Keratinocyte (primary cell): ENCODE results near the gene OR2AG2. TPM values are rescaled to one million over a fixed set of nuclear protein-coding genes. Genes with fewer than 3 reads are reported as not detected.
A peak's percentile ranks its signal among the peaks of the same experiment; 100 is the strongest.

ENCODE experiments used
- DNase-seq: peaks from one replicate; pipeline ENCODE4 v3.0.0-alpha.2; 2011; ENCODE audit warnings: low read depth, missing footprints, low spot score
- FAIRE-seq: peaks from 2 replicates; lab custom pipeline; 2011; peaks lifted over from hg19 to GRCh38; lab: Jason Lieb, UNC
- H2AFZ ChIP-seq: 2 replicates; pipeline ENCODE4 v1.6.0; 2012; ENCODE audit warnings: low read length, control low read depth, inconsistent platforms; ENCODE audit not compliant: control insufficient read depth
- H3K27ac ChIP-seq: 2 replicates; pipeline ENCODE4 v1.5.1; 2011; ENCODE audit warnings: low read length; ENCODE audit not compliant: control insufficient read depth, insufficient read depth
- H3K27me3 ChIP-seq: 3 replicates; pipeline ENCODE4 v1.6.0; 2011; ENCODE audit warnings: low read length; ENCODE audit not compliant: control insufficient read depth, insufficient read depth; ENCODE audit errors: extremely low read depth
- H3K36me3 ChIP-seq, 2 experiments: 2 replicates in 1 of 2; 3 replicates in 1 of 2; pipeline ENCODE4 v1.5.1; 2011; ENCODE audit warnings: low read length in 2 of 2, mild to moderate bottlenecking in 1 of 2; ENCODE audit not compliant: control insufficient read depth in 2 of 2, insufficient read depth in 2 of 2; ENCODE audit errors: extremely low read depth in 1 of 2
- H3K4me1 ChIP-seq: 3 replicates; pipeline ENCODE4 v1.5.1; 2011; ENCODE audit warnings: low read length; ENCODE audit not compliant: control insufficient read depth, insufficient read depth; ENCODE audit errors: extremely low read depth
- H3K4me2 ChIP-seq: 3 replicates; pipeline ENCODE4 v1.6.0; 2011; ENCODE audit warnings: low read depth, low read length; ENCODE audit not compliant: control insufficient read depth, insufficient read depth; ENCODE audit errors: extremely low read depth
- H3K4me3 ChIP-seq, 3 experiments: fragments of 200-600 bp in 1 of 3; sonication (generic) in 1 of 3; 2 replicates in 2 of 3; 3 replicates in 1 of 3; pipeline ENCODE4 v1.5.1; 2011 to 2016; ENCODE audit warnings: low read length in 3 of 3, mild to moderate bottlenecking in 3 of 3, control low read depth in 2 of 3, inconsistent platforms in 1 of 3, low read depth in 1 of 3, mixed read lengths in 1 of 3, mixed run types in 1 of 3, moderate library complexity in 1 of 3; ENCODE audit not compliant: control insufficient read depth in 2 of 3, insufficient read depth in 2 of 3; ENCODE audit errors: extremely low read depth in 1 of 3
- H3K79me2 ChIP-seq: 2 replicates; pipeline ENCODE4 v1.6.0; 2012; ENCODE audit warnings: low read length; ENCODE audit not compliant: control insufficient read depth, insufficient read depth
- H3K9ac ChIP-seq: 3 replicates; pipeline ENCODE4 v1.6.0; 2011; ENCODE audit warnings: low read length; ENCODE audit not compliant: control insufficient read depth, insufficient read depth; ENCODE audit errors: extremely low read depth
- H3K9me1 ChIP-seq: 3 replicates; pipeline ENCODE4 v1.6.0; 2011; ENCODE audit warnings: low read length; ENCODE audit not compliant: control insufficient read depth, insufficient read depth; ENCODE audit errors: extremely low read depth
- H3K9me3 ChIP-seq: 2 replicates; pipeline ENCODE4 v1.5.1; 2012; ENCODE audit warnings: low read depth, low read length; ENCODE audit not compliant: control insufficient read depth
- H4K20me1 ChIP-seq: 3 replicates; pipeline ENCODE4 v1.6.0; 2011; ENCODE audit warnings: low read length; ENCODE audit not compliant: control insufficient read depth, insufficient read depth; ENCODE audit errors: extremely low read depth
- EZH2 ChIP-seq: IDR thresholded peaks from one replicate; pipeline ENCODE4 v1.6.1; 2012; ENCODE audit warnings: inconsistent platforms, mild to moderate bottlenecking, low read length, moderate library complexity
- dilution Hi-C: fragments of 300-500 bp; cut with MboI; formaldehyde crosslinking; loops from one replicate; pipeline ENCODE4 v1.7.0; 2020; ENCODE audit warnings: low sequenced_read_pairs; ENCODE audit not compliant: extremely low pct_ligation_motif_present
- polyA plus RNA-seq, 5 experiments: library from polyadenylated mRNA; depleted of rRNA in 3 of 5; stranded (reverse) in 3 of 5; stranded (forward) in 1 of 5; unstranded in 1 of 5; fragments of >200 nt; gene quantifications; 1 replicate in 1 of 5; 2 replicates in 3 of 5; 3 replicates in 1 of 5; pipeline versions ENCODE4 v1.2.1 to v1.2.3, GENCODE V29; 2011 to 2012; ENCODE audit warnings: missing spikeins in 2 of 5, low read depth in 1 of 5, low replicate concordance in 1 of 5
- TF ChIP-seq, protein P1 (sequence below), 3 experiments: IDR thresholded peaks in 1 of 3; conservative IDR thresholded peaks in 1 of 3; optimal IDR thresholded peaks in 1 of 3; 2 replicates in 2 of 3; 3 replicates in 1 of 3; pipeline versions ENCODE3 to v1.5.1; 2011; ENCODE audit warnings: low read length in 3 of 3, mild to moderate bottlenecking in 3 of 3, moderate library complexity in 2 of 3, control low read depth in 1 of 3, inconsistent platforms in 1 of 3; ENCODE audit not compliant: insufficient read depth in 2 of 3; ENCODE audit errors: extremely low read depth in 1 of 3

OR2AG2 gene
- polyA plus RNA-seq, 1 donor (not counting 4 experiments of a cell fraction or from before 2014, with no cell fraction given), result 0.04 TPM

DNA sequence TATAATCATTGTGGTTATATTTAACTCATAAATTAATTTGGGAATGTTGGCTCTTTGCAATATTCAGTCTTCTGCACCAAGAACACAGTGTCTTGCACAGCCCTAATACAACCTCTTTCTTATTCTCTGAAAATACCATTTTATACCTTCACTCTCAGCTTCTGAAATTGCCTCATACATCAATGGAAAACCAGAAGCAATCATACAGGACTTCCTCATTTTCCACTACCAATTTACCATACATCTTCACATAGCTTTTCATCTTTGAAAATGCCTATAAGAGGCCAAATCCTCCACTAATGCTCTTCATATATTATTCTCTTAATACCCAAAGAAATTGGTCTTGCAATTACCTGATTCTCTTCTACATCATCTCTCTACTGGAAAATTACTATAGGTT lies 6.7 kb upstream of the OR2AG2 start:
- Histone ChIP-seq H2AFZ (no peak overlapping the region), H3K4me1 (no peaks in the 10 kb centered on the region), H3K79me2 (no peaks in the 10 kb centered on the region), H3K4me2 (no peak overlapping the region), H3K9me3 (no peaks in the 10 kb centered on the region), H3K36me3 (no peaks in the 10 kb centered on the region), H3K9me1 (no peaks in the 10 kb centered on the region), H3K27me3 (no peaks in the 10 kb centered on the region), H4K20me1 (no peaks in the 10 kb centered on the region), H3K4me3 (no peak overlapping the region), H3K9ac (no peak overlapping the region), H3K27ac (no peak overlapping the region)
- FAIRE-seq (no peak), DNase-seq (no peak)
- dilution Hi-C loops, result no loop called here
- no peak for TF ChIP-seq EZH2
- TF ChIP-seq, protein P1, sequence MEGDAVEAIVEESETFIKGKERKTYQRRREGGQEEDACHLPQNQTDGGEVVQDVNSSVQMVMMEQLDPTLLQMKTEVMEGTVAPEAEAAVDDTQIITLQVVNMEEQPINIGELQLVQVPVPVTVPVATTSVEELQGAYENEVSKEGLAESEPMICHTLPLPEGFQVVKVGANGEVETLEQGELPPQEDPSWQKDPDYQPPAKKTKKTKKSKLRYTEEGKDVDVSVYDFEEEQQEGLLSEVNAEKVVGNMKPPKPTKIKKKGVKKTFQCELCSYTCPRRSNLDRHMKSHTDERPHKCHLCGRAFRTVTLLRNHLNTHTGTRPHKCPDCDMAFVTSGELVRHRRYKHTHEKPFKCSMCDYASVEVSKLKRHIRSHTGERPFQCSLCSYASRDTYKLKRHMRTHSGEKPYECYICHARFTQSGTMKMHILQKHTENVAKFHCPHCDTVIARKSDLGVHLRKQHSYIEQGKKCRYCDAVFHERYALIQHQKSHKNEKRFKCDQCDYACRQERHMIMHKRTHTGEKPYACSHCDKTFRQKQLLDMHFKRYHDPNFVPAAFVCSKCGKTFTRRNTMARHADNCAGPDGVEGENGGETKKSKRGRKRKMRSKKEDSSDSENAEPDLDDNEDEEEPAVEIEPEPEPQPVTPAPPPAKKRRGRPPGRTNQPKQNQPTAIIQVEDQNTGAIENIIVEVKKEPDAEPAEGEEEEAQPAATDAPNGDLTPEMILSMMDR (optimal IDR thresholded peaks at IDR 0.05 in 1 of 3, IDR thresholded peaks at IDR 0.05 in 1 of 3, conservative IDR thresholded peaks at IDR 0.05 in 1 of 3; ENCODE audit: extremely low read depth in 1 of 3, insufficient read depth in 2 of 3, low read length in 3 of 3), result no peak

DNA sequence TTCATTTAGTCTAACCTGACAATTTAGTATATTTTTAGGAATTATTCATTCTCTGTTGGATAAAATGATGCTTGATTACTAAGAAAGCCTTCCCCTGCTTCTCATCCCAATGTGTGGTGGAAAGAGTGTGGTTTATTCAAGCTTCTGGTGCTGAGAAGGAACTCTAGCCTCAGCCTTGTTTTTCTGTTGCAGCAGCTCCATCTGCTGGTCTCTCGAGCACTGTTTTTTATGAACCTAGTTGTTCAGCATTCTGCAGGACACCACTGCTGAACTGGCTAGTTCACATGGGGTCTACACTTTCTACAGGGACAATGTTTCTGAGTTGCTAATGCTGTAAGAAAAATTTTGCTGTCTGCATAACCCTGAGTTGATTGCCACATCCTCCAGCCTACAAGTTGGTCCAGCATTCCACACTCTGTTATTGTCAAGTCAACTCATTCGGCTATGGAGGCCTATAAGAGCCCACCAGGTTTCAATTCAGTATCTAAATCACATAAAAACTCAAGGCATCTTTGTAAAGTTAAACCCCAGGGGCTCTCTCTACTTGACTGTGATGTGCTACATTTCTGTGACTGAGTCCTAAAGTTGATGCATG lies 14.3 kb downstream of the OR2AG2 start:
- Histone ChIP-seq H3K4me2 (no peak overlapping the region), H3K79me2 (no peaks in the 10 kb centered on the region), H3K9ac (no peak overlapping the region), H3K27me3 (no peaks in the 10 kb centered on the region), H2AFZ (no peak overlapping the region), H4K20me1 (no peaks in the 10 kb centered on the region), H3K27ac (no peak overlapping the region), H3K4me3 (no peak overlapping the region), H3K36me3 (no peaks in the 10 kb centered on the region), H3K9me1 (no peaks in the 10 kb centered on the region), H3K9me3 (no peaks in the 10 kb centered on the region), H3K4me1 (no peaks in the 10 kb centered on the region)
- TF ChIP-seq, protein P1 (optimal IDR thresholded peaks at IDR 0.05 in 1 of 3, IDR thresholded peaks at IDR 0.05 in 1 of 3, conservative IDR thresholded peaks at IDR 0.05 in 1 of 3; ENCODE audit: extremely low read depth in 1 of 3, insufficient read depth in 2 of 3, low read length in 3 of 3), result peak; percentile 61 to 73 (median 62)
- TF ChIP-seq EZH2, result no peak
- DNase-seq, result peak; percentile 13
- FAIRE-seq, result peak; percentile 34
- dilution Hi-C loops, result no loop called here
